NT2/D1 (cell line): Measurements from ENCODE around the gene FBXW7.

ENCODE experiments used
- SUZ12 ChIP-seq: IDR thresholded peaks from 2 replicates; pipeline ENCODE4 v1.6.1; 2011; ENCODE audit not compliant: insufficient read length, insufficient read depth; ENCODE audit errors: extremely low read depth
- YY1 ChIP-seq: IDR thresholded peaks from 2 replicates; pipeline ENCODE4 v1.6.1; 2011; ENCODE audit not compliant: insufficient read length, insufficient read depth
- ZNF274 ChIP-seq: IDR thresholded peaks from 2 replicates; pipeline ENCODE4 v1.6.1; 2011; ENCODE audit warnings: mild to moderate bottlenecking, low read depth, low read length

- TF ChIP-seq YY1 (no peak), ZNF274 (no peak), SUZ12 (no peak)
Observed at GRCh38 chr4:152408514-152409327, 127.2 kb downstream of the FBXW7 start.
